ENCODE results near the gene COPG2.

- TF ChIP-seq CTCF (conservative IDR thresholded peaks at IDR 0.05; ENCODE audit: low read depth in 2 of 2) (no peak), EZH2 (IDR thresholded peaks at IDR 0.05; ENCODE audit: low read depth, unreplicated experiment) (no peak), ZNF331 (CRISPR knock-in tag; IDR thresholded peaks at IDR 0.05; ENCODE audit: low read depth) (no peak), EZH2phosphoT487 (IDR thresholded peaks at IDR 0.05; ENCODE audit: unreplicated experiment) (no peak), NANOG (IDR thresholded peaks at IDR 0.05; ENCODE audit: borderline replicate concordance) (no peak), CREB1 (CRISPR knock-in tag; IDR thresholded peaks at IDR 0.05; ENCODE audit: low read depth) (no peak), POLR2AphosphoS5 (IDR thresholded peaks at IDR 0.05; ENCODE audit: low read depth) (no peak), REST (IDR thresholded peaks at IDR 0.05; ENCODE audit: unreplicated experiment) (no peak), STAT1 (IDR thresholded peaks at IDR 0.05; ENCODE audit: unreplicated experiment) (no peak), ZNF462 (CRISPR knock-in tag; IDR thresholded peaks at IDR 0.05) (no peak)
Measured at GRCh38 chr7:130478991-130479390, 189.6 kb downstream of the COPG2 start.
